Panc1 (cell line): ENCODE data around the gene KCNQ1. TPM values are rescaled to one million over a fixed set of nuclear protein-coding genes. Genes with fewer than 3 reads are reported as not detected.

Source experiments
- ATAC-seq: fragments of 200-7000 bp; cut with Tn5 transposase; 2 replicates; pipeline ENCODE4 v1.9.1; 2020; ENCODE audit warnings: mild to moderate bottlenecking, moderate library complexity
- BruUV-seq: library from RNA; stranded (reverse); fragments of 400-500 nt; replicated peaks from 2 replicates; lab custom pipeline; 2021; lab: Mats Ljungman, UMichigan
- CTCF ChIA-PET: fragments of 300-600 bp; sonication (Branson Sonifier 250); formaldehyde crosslinking; loops from one replicate; lab custom pipeline; 2022; ENCODE audit warnings: antibody characterized with exemption; lab: Charles Lee
- POLR2A ChIA-PET: fragments of 300-600 bp; sonication (Branson Sonifier 250); formaldehyde crosslinking; loops from one replicate; lab custom pipeline; 2022; ENCODE audit warnings: antibody characterized with exemption; lab: Charles Lee
- DNase-seq: peaks from one replicate; pipeline ENCODE4 v3.0.0-alpha.2; 2010; ENCODE audit warnings: low read depth, low spot score
- H3K27ac ChIP-seq: 2 replicates; pipeline ENCODE4 v1.5.1; 2011; ENCODE audit warnings: mild to moderate bottlenecking, low read length, inconsistent platforms
- H3K27me3 ChIP-seq: fragments of 200-500 bp; sonication (Bioruptor generic); 2 replicates; pipeline ENCODE4 v1.6.0; 2014; ENCODE audit warnings: low read length, inconsistent platforms; ENCODE audit not compliant: control insufficient read depth, insufficient read depth
- H3K36me3 ChIP-seq: fragments of 200-500 bp; sonication (Bioruptor generic); 2 replicates; pipeline ENCODE4 v1.5.1; 2014; ENCODE audit warnings: inconsistent platforms, mild to moderate bottlenecking, low read length, moderate library complexity; ENCODE audit not compliant: control insufficient read depth, insufficient read depth
- H3K4me1 ChIP-seq: 2 replicates; pipeline ENCODE4 v1.5.1; 2011; ENCODE audit warnings: inconsistent platforms, mild to moderate bottlenecking, low read length, moderate library complexity; ENCODE audit not compliant: control insufficient read depth, insufficient read depth
- H3K4me3 ChIP-seq, 2 experiments: 2 replicates each; pipeline ENCODE4 v1.5.1; 2011 to 2012; ENCODE audit warnings: low read depth in 2 of 2, low read length in 2 of 2, mild to moderate bottlenecking in 2 of 2, inconsistent platforms in 1 of 2, moderate library complexity in 1 of 2
- H3K9me3 ChIP-seq: fragments of 200-500 bp; sonication (Bioruptor generic); 2 replicates; pipeline ENCODE4 v1.5.1; 2014; ENCODE audit warnings: low read depth, mild to moderate bottlenecking, inconsistent platforms, low read length, moderate library complexity; ENCODE audit not compliant: control insufficient read depth, insufficient read depth
- POLR2AphosphoS5 ChIP-seq: IDR thresholded peaks from 2 replicates; pipeline ENCODE4 v1.6.1; 2012; ENCODE audit warnings: mild to moderate bottlenecking, low read depth, low read length, moderate library complexity
- SIN3A ChIP-seq: IDR thresholded peaks from 2 replicates; pipeline ENCODE4 v1.6.1; 2012; ENCODE audit warnings: low read depth, mild to moderate bottlenecking, low read length, moderate library complexity, borderline replicate concordance; ENCODE audit not compliant: insufficient read depth
- TCF7L2 ChIP-seq: IDR thresholded peaks from 2 replicates; pipeline ENCODE4 v1.6.1; 2011; ENCODE audit warnings: mild to moderate bottlenecking, low read depth, low read length, inconsistent platforms
- in situ Hi-C: cut with HindIII; loops from 2 replicates; pipeline ENCODE4 v1.10.0; 2016; ENCODE audit warnings: low sequenced_read_pairs, low pct_unique_long_range_greater_than_20kb
- intact Hi-C: fragments of 100-400 bp; cut with micrococcal nuclease; formaldehyde crosslinking; loops from one replicate; pipeline ENCODE4 v1.10.0; 2022; ENCODE audit not compliant: unreplicated experiment
- total RNA-seq: library from RNA; stranded (reverse); gene quantifications from one replicate; pipeline ENCODE4 v1.2.1, GENCODE V29; 2021; ENCODE audit not compliant: unreplicated experiment
- TF ChIP-seq, protein P1 (sequence below), 2 experiments: IDR thresholded peaks; 2 replicates each; pipeline ENCODE4 v1.6.1; 2011 to 2012; ENCODE audit warnings: low read depth in 2 of 2, control low read depth in 1 of 2, low read length in 1 of 2, mild to moderate bottlenecking in 1 of 2, moderate library complexity in 1 of 2; ENCODE audit not compliant: insufficient read depth in 1 of 2
- TF ChIP-seq, protein P2 (sequence below): fragments of 450-650 bp; IDR thresholded peaks from 2 replicates; pipeline ENCODE4 v1.5.1; 2017; ENCODE audit warnings: mild to moderate bottlenecking

Gene KCNQ1
- total RNA-seq, 1 experiment from 2014 or later, result 1.0 TPM

DNA sequence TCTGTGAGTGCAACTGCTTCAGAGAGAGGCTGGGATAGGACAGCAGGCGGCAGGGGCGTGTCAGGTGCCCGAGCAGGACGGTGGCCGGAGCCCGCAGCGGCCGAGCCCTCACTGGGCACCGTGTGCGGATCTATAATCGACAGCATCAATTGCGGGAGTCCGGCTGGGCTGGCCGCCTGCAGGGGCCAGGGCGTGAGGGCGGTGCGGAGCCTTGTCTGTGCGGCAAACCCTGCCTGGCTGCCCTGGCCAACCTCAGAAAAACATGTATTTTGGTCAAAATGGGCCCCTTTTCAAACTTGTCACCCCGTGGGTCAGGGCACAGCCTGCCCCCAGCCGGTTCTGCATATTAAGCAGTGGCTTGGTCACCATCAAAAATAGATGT lies 346.3 kb downstream of the KCNQ1 start:
- intact Hi-C loops, result no loop called here
- no peak overlapping the region for H3K4me3 ChIP-seq
- in situ Hi-C loops, result no loop called here
- ChIA-PET CTCF (no interaction called here), POLR2A (no interaction called here)
- H3K36me3 ChIP-seq, result no peaks in the 10 kb centered on the region
- DNase-seq (no peak), ATAC-seq (no peak)
- peaks cover 2% of the 10 kb centered on the region; the same call in 1 of the 2 replicates for H3K27me3 ChIP-seq
- H3K9me3 ChIP-seq, result 0 out of 2 replicates have a peak, but pooled peaks cover 2% of the 10 kb centered on the region
- H3K4me1 ChIP-seq, result no peaks in the 10 kb centered on the region
- TF ChIP-seq TCF7L2, result no peak
- TF ChIP-seq, protein P1, sequence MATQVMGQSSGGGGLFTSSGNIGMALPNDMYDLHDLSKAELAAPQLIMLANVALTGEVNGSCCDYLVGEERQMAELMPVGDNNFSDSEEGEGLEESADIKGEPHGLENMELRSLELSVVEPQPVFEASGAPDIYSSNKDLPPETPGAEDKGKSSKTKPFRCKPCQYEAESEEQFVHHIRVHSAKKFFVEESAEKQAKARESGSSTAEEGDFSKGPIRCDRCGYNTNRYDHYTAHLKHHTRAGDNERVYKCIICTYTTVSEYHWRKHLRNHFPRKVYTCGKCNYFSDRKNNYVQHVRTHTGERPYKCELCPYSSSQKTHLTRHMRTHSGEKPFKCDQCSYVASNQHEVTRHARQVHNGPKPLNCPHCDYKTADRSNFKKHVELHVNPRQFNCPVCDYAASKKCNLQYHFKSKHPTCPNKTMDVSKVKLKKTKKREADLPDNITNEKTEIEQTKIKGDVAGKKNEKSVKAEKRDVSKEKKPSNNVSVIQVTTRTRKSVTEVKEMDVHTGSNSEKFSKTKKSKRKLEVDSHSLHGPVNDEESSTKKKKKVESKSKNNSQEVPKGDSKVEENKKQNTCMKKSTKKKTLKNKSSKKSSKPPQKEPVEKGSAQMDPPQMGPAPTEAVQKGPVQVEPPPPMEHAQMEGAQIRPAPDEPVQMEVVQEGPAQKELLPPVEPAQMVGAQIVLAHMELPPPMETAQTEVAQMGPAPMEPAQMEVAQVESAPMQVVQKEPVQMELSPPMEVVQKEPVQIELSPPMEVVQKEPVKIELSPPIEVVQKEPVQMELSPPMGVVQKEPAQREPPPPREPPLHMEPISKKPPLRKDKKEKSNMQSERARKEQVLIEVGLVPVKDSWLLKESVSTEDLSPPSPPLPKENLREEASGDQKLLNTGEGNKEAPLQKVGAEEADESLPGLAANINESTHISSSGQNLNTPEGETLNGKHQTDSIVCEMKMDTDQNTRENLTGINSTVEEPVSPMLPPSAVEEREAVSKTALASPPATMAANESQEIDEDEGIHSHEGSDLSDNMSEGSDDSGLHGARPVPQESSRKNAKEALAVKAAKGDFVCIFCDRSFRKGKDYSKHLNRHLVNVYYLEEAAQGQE (IDR thresholded peaks at IDR 0.05; ENCODE audit: insufficient read depth in 1 of 2, low read depth in 2 of 2, low read length in 1 of 2), result no peak
- TF ChIP-seq SIN3A, result no peak
- TF ChIP-seq POLR2AphosphoS5, result no peak
- TF ChIP-seq, protein P2, sequence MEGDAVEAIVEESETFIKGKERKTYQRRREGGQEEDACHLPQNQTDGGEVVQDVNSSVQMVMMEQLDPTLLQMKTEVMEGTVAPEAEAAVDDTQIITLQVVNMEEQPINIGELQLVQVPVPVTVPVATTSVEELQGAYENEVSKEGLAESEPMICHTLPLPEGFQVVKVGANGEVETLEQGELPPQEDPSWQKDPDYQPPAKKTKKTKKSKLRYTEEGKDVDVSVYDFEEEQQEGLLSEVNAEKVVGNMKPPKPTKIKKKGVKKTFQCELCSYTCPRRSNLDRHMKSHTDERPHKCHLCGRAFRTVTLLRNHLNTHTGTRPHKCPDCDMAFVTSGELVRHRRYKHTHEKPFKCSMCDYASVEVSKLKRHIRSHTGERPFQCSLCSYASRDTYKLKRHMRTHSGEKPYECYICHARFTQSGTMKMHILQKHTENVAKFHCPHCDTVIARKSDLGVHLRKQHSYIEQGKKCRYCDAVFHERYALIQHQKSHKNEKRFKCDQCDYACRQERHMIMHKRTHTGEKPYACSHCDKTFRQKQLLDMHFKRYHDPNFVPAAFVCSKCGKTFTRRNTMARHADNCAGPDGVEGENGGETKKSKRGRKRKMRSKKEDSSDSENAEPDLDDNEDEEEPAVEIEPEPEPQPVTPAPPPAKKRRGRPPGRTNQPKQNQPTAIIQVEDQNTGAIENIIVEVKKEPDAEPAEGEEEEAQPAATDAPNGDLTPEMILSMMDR, result no peak
- no peak overlapping the region for H3K27ac ChIP-seq
- no TSS peak for BruUV-seq

- Histone ChIP-seq H3K4me1 (no peaks in the 10 kb centered on the region), H3K9me3 (no peaks in the 10 kb centered on the region), H3K36me3 (no peaks in the 10 kb centered on the region), H3K27ac (no peak overlapping the region), H3K4me3 (peak overlapping the region; percentile 21 to 31; a peak in 3 of 4 replicates), H3K27me3 (no peaks in the 10 kb centered on the region)
- no peak for ATAC-seq
- DNase-seq, result no peak
- intact Hi-C loops, result no loop called here
- TF ChIP-seq, protein P2, result no peak
- BruUV-seq, result no TSS peak
- ChIA-PET POLR2A (interaction anchor here (0.6 kb wide), 1 partner anchor 34 kb away, joined by 5 read pairs; no protein-coding TSS in a partner anchor), CTCF (no interaction called here)
- in situ Hi-C loops, result no loop called here
Observed at GRCh38 chr11:2791521-2792380, 346.9 kb downstream of the KCNQ1 start.
